Measurements from ENCODE around the gene CALR. TPM values are rescaled to one million over a fixed set of nuclear protein-coding genes. Genes with fewer than 3 reads are reported as not detected.
"Not testable (repeated sequence)": the region's sequence is repeated elsewhere in the genome, so short reads cannot be mapped to it uniquely, and the experiment has no call there.

CALR gene
- total and polyA plus RNA-seq, 9 of the 15 experiments (the other 6 are each of a cell fraction or from before 2014, with no cell fraction given), result 126 to 811 (median 642) TPM

GRCh38 chr19:12890299-12890786, 48.1 kb upstream of the CALR start:
- H3K9me1 ChIP-seq (ENCODE audit: control insufficient read depth, insufficient read depth, low read length); FAIRE-seq; DNase-seq (ENCODE audit: extremely low read depth in 1 of 4, low spot score in 3 of 4); H4K20me1 ChIP-seq (replicated peaks; ENCODE audit: control insufficient read depth, insufficient read depth, low read length); H3K9me3 ChIP-seq (replicated peaks; ENCODE audit: control insufficient read depth, insufficient read depth, low read depth, low read length); BruUV-seq (replicated peaks); in situ Hi-C loops (cut with MboI); CTCF ChIA-PET (ENCODE audit: low intra/inter-chr PET ratio); intact Hi-C loops (cut with micrococcal nuclease); ATAC-seq; H3K27me3 ChIP-seq (ENCODE audit: control insufficient read depth in 2 of 2, insufficient read depth in 2 of 2, low read length in 2 of 2): not testable (repeated sequence)
- Histone ChIP-seq H3K27ac (ENCODE audit: extremely low read depth, low read depth, low read length) (peak overlapping the region; percentile 52; the same call in 2 of the 3 replicates), H3K36me3 (ENCODE audit: control insufficient read depth, insufficient read depth, low read length) (peaks cover 28% of the 10 kb centered on the region; the same call in 2 of the 3 replicates), H3K4me3 (peak overlapping the region; percentile 88), H3K79me2 (ENCODE audit: control insufficient read depth, insufficient read depth, low read length) (peaks cover 44% of the 10 kb centered on the region), H3K4me2 (ENCODE audit: insufficient read depth, low read length) (peak overlapping the region; percentile 86), H3K9ac (ENCODE audit: insufficient read depth in 1 of 2, low read depth in 2 of 2, low read length in 2 of 2) (peak overlapping the region; percentile 33 to 47; a peak in 3 of 4 replicates), H2AFZ (ENCODE audit: low read depth, low read length) (peak overlapping the region; percentile 34), H3K4me1 (replicated peaks in 1 of 2; ENCODE audit: control insufficient read depth in 2 of 2, insufficient read depth in 2 of 2, low read length in 2 of 2) (peaks cover 15 to 56% of the 10 kb centered on the region in 2 experiments; a peak in 4 of 5 replicates)
- POLR2A ChIA-PET, result interaction anchor here (0.6 to 1.9 kb wide), 15 partner anchors 9 to 106 kb away, joined by 3 to 8 read pairs (median 4); partner anchors contain the start of genes DNASE2 and SYCE2
- 12% methylated on average over 8 of the region's 10 CpGs for WGBS (ENCODE audit: insufficient coverage, low coverage, missing lambda C conversion rate)
- TF ChIP-seq MLLT1 (IDR thresholded peaks at IDR 0.05), result peak; percentile 88 to 95
- peak; percentile 35; the same call in 1 of the 2 replicates for TF ChIP-seq TRIM28 (IDR thresholded peaks at IDR 0.05)
- TF ChIP-seq NFATC3 (IDR thresholded peaks at IDR 0.05), result peak; percentile 68; the same call in 1 of the 2 replicates
- peak; percentile 93 for TF ChIP-seq ZBTB26 (CRISPR knock-in tag; IDR thresholded peaks at IDR 0.05)
- peak; percentile 81 for TF ChIP-seq BCOR (IDR thresholded peaks at IDR 0.05)
- TF ChIP-seq BCLAF1 (IDR thresholded peaks at IDR 0.05; ENCODE audit: borderline replicate concordance in 1 of 2, control insufficient read depth in 1 of 2, low read depth in 2 of 2, low read length in 1 of 2), result peak in 1 of 2 experiments; percentile 70; a peak in 1 of 4 replicates
- TF ChIP-seq CBFA2T3 (IDR thresholded peaks at IDR 0.05), result 0 out of 2 replicates have a peak, but pooled peaks have one; percentile 35
- TF ChIP-seq CSDE1 (IDR thresholded peaks at IDR 0.05), result 0 out of 4 replicates have a peak, but pooled peaks of 1 of the 2 experiments have one; percentile 70
- peak; percentile 91; the same call in 1 of the 2 replicates for TF ChIP-seq TRIM25 (IDR thresholded peaks at IDR 0.05; ENCODE audit: borderline replicate concordance)
- peak; percentile 81; the same call in 1 of the 2 replicates for TF ChIP-seq OTX1 (CRISPR knock-in tag; IDR thresholded peaks at IDR 0.05)
- TF ChIP-seq SMAD4 (CRISPR knock-in tag; conservative IDR thresholded peaks at IDR 0.05), result 0 out of 2 replicates have a peak, but pooled peaks have one; percentile 27
- 0 out of 2 replicates have a peak, but pooled peaks have one; percentile 28 for TF ChIP-seq RAD51 (IDR thresholded peaks at IDR 0.05; ENCODE audit: borderline replicate concordance, low read depth)
- TF ChIP-seq MTA3 (IDR thresholded peaks at IDR 0.05; ENCODE audit: borderline replicate concordance), result 0 out of 2 replicates have a peak, but pooled peaks have one; percentile 16
- TF ChIP-seq HDAC2 (IDR thresholded peaks at IDR 0.05), result peak; percentile 8
- peak; percentile 49 for TF ChIP-seq RBM25 (IDR thresholded peaks at IDR 0.05; ENCODE audit: low read depth, low read length, severe bottlenecking)
